Sigmoid colon (tissue), 7 donors: ENCODE data around the gene SLC6A3. TPM values are rescaled to one million over a fixed set of nuclear protein-coding genes. Genes with fewer than 3 reads are reported as not detected.
A peak's percentile ranks its signal among the peaks of the same experiment; 100 is the strongest.

ENCODE experiments used
- DNase-seq: peaks from one replicate; pipeline ENCODE4 v3.0.0-alpha.2; 2019
- H3K27ac ChIP-seq, 4 donors: fragments of 200-600 bp; sonication (generic); one replicate each; pipeline ENCODE4 v1.5.1; 2016 to 2019; ENCODE audit warnings: mild to moderate bottlenecking in 1 of 4
- H3K27me3 ChIP-seq, 3 donors: fragments of 200-600 bp; sonication (generic); one replicate each; pipeline ENCODE4 v1.5.1; 2019; ENCODE audit warnings: mild to moderate bottlenecking in 1 of 3
- H3K36me3 ChIP-seq, 4 donors: fragments of 200-600 bp; sonication (generic); one replicate each; pipeline ENCODE4 v1.5.1; 2016 to 2019
- H3K4me1 ChIP-seq, 4 donors: fragments of 200-600 bp; sonication (generic); one replicate each; pipeline ENCODE4 v1.5.1; 2017 to 2019
- H3K4me3 ChIP-seq, 4 donors: fragments of 200-600 bp; sonication (generic); one replicate each; pipeline ENCODE4 v1.5.1; 2017 to 2019; ENCODE audit warnings: mild to moderate bottlenecking in 2 of 4, moderate library complexity in 1 of 4
- H3K9me3 ChIP-seq, 4 donors: fragments of 200-600 bp in 3 of 4; sonication (generic) in 3 of 4; one replicate each; pipeline versions ENCODE4 v1.5.1 to v1.6.1; 2013 to 2019
- CTCF ChIP-seq, 4 experiments: fragments of 450-650 bp in 3 of 4; fragments of 200-600 bp in 1 of 4; IDR thresholded peaks; one replicate each; pipeline ENCODE4 v1.5.1; 2016 to 2019; ENCODE audit warnings: antibody characterized with exemption in 4 of 4, mild to moderate bottlenecking in 3 of 4, moderate library complexity in 2 of 4
- EP300 ChIP-seq, 4 donors: sonication (generic); formaldehyde crosslinking; IDR thresholded peaks; one replicate each; pipeline ENCODE4 v1.6.1; 2017; ENCODE audit warnings: antibody characterized with exemption in 4 of 4
- POLR2A ChIP-seq, 2 donors: fragments of 450-650 bp; IDR thresholded peaks; one replicate each; pipeline ENCODE4 v1.6.1; 2016; ENCODE audit warnings: antibody characterized with exemption in 2 of 2, mild to moderate bottlenecking in 2 of 2, moderate library complexity in 2 of 2
- POLR2AphosphoS5 ChIP-seq, 4 donors: sonication (generic); formaldehyde crosslinking; IDR thresholded peaks; one replicate each; pipeline ENCODE4 v1.6.1; 2017; ENCODE audit warnings: antibody characterized with exemption in 4 of 4
- WGBS, 2 donors: extraction: QIAGEN DNeasy Blood & Tissue Kit; methylation state at CpG; one replicate each; pipeline ENCODE4 v1.1.7; 2013; 5-methylcytosine and 5-hydroxymethylcytosine counted together
- intact Hi-C: fragments of 100-400 bp; cut with DNase I; formaldehyde crosslinking; loops from one replicate; pipeline ENCODE4 v1.15.1; 2023
- polyA plus RNA-seq, 3 donors: library from polyadenylated mRNA; stranded (reverse); fragments of 200-250 nt; gene quantifications; one replicate each; pipeline ENCODE4 v1.2.3, GENCODE V29; 2013
- total RNA-seq, 4 donors: library from RNA; depleted of rRNA; stranded (reverse); fragments of >200 nt; gene quantifications; one replicate each; pipeline ENCODE4 v1.1.0, GENCODE V29; 2016
- donor health status: healthy with polysubstance abuse.
- donor health status: Bipolar disorder and iron deficiency.
- donor health status: healthy.

The SLC6A3 gene
- total and polyA plus RNA-seq, 7 donors: 0.06 TPM; not detected in 6

- Histone ChIP-seq H3K4me1 (peaks cover 0 to 11% (median 3%) of the 10 kb centered on the region in 4 donors), H3K9me3 (no peaks in the 10 kb centered on the region), H3K36me3 (peaks cover 0 to 40% (median 16%) of the 10 kb centered on the region in 4 donors), H3K4me3 (no peak overlapping the region), H3K27ac (peak overlapping the region in 2 of 4 donors; percentile 14 to 38), H3K27me3 (no peaks in the 10 kb centered on the region)
- DNase-seq: no peak
- intact Hi-C loops: loop anchor here (5.0 kb wide), 1 partner anchor 163 kb away; no protein-coding TSS in a partner anchor
- 92 to 95% methylated on average over 7 of the region's 7 CpGs for WGBS, 2 donors
- TF ChIP-seq CTCF (IDR thresholded peaks at IDR 0.05) (no peak), EP300 (IDR thresholded peaks at IDR 0.05) (no peak), POLR2AphosphoS5 (IDR thresholded peaks at IDR 0.05) (no peak), POLR2A (IDR thresholded peaks at IDR 0.05) (no peak)
Observed at GRCh38 chr5:1479066-1479465, 33.8 kb upstream of the SLC6A3 start.

GRCh38 chr5:1478271-1479035, 33.2 kb upstream of the SLC6A3 start:
- intact Hi-C loops: loop anchor here (5.0 kb wide), 1 partner anchor 164 kb away; no protein-coding TSS in a partner anchor
- WGBS, 2 donors: 94% methylated on average over 13 of the region's 13 CpGs
- Histone ChIP-seq H3K9me3 (no peaks in the 10 kb centered on the region), H3K4me3 (no peak overlapping the region), H3K27me3 (no peaks in the 10 kb centered on the region), H3K27ac (peak overlapping the region in 1 of 4 donors; percentile 54), H3K4me1 (peaks cover 0 to 11% (median 3%) of the 10 kb centered on the region in 4 donors), H3K36me3 (peaks cover 0 to 44% (median 16%) of the 10 kb centered on the region in 4 donors)
- TF ChIP-seq POLR2AphosphoS5 (IDR thresholded peaks at IDR 0.05): no peak
- TF ChIP-seq POLR2A (IDR thresholded peaks at IDR 0.05): no peak
- TF ChIP-seq EP300 (IDR thresholded peaks at IDR 0.05): no peak
- no peak for TF ChIP-seq CTCF (IDR thresholded peaks at IDR 0.05)
- no peak for DNase-seq

- intact Hi-C loops: loop anchor here (5.0 kb wide), 1 partner anchor 165 kb away; no protein-coding TSS in a partner anchor
- Histone ChIP-seq H3K4me1 (peaks cover 0 to 11% (median 3%) of the 10 kb centered on the region in 4 donors), H3K9me3 (no peaks in the 10 kb centered on the region), H3K4me3 (no peak overlapping the region), H3K27ac (peak overlapping the region in 1 of 4 donors; percentile 54), H3K27me3 (no peaks in the 10 kb centered on the region), H3K36me3 (peaks cover 3 to 50% (median 16%) of the 10 kb centered on the region in 4 donors)
- 88 to 91% methylated on average over 16 of the region's 16 CpGs for WGBS, 2 donors
- TF ChIP-seq POLR2AphosphoS5 (IDR thresholded peaks at IDR 0.05) (peak in 1 of 4 donors; percentile 50), CTCF (IDR thresholded peaks at IDR 0.05) (no peak), EP300 (IDR thresholded peaks at IDR 0.05) (peak in 3 of 4 donors; percentile 18 to 73 (median 59))
- DNase-seq: peak; percentile 85
Observed at GRCh38 chr5:1477341-1477740, 32.1 kb upstream of the SLC6A3 start.

GRCh38 chr5:1476967-1477310, 31.7 kb upstream of the SLC6A3 start:
- WGBS, 2 donors: 89 to 94% methylated on average over 11 of the region's 11 CpGs
- TF ChIP-seq CTCF (IDR thresholded peaks at IDR 0.05) (no peak), POLR2AphosphoS5 (IDR thresholded peaks at IDR 0.05) (no peak), POLR2A (IDR thresholded peaks at IDR 0.05) (no peak), EP300 (IDR thresholded peaks at IDR 0.05) (no peak)
- peaks cover 0 to 11% (median 3%) of the 10 kb centered on the region in 4 donors for H3K4me1 ChIP-seq
- no peak overlapping the region for H3K4me3 ChIP-seq
- no peaks in the 10 kb centered on the region for H3K9me3 ChIP-seq
- intact Hi-C loops: loop anchor here (5.0 kb wide), 1 partner anchor 165 kb away; no protein-coding TSS in a partner anchor
- H3K27ac ChIP-seq: peak overlapping the region in 1 of 4 donors; percentile 38
- DNase-seq: peak; percentile 42
- H3K36me3 ChIP-seq: peaks cover 3 to 52% (median 16%) of the 10 kb centered on the region in 4 donors
- no peaks in the 10 kb centered on the region for H3K27me3 ChIP-seq
